GM21367 (cell line): ENCODE data around the gene FAM110D.

Experiments used
- ATAC-seq: cut with Tn5 transposase; IDR thresholded peaks from one replicate; pipeline ENCODE4 v1.9.1; 2021; ENCODE audit not compliant: unreplicated experiment

FAM110D gene

DNA sequence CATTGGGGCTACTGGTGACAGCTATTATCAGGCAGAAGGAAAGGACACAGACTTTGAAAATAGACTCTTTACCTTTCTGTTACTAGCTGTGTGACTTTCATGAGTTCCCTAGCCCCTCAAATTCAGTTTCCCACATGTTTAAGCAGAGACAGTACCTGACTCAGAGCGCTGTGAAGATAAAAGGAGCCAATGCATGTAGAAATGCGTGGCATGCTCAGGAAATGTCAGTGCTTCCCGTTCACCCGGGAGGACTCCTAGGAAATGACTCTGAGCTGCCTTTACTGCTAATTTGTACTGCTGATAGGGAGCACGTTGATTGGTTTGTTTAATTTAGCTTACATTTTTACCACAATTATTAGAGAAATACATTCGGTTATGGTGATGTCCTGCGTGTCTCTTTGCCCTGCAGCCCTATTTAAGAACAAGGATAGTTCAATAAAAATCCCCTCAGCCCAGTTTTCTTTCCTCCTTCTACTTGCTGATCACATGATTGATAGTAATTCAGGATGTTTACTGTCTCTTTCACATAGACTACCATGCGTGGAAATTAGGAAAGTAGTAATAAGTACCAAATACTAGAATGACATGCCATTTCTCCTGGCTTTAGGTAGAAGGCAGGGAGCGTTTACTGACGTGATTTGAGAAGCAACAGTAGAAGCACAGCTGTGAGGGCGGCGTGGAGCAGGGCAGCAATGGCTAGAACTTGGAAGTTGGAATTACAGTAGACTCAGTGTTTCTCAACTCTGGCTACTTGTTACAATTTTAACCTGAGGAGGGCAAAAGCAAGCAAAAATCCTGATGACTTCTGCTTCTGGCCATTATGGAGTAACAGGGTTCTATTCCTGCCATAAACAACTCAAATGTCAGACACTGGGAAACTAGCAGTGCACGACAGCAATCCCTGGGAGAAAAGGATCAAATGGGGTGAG, 31.4 kb upstream of the FAM110D start:
- ATAC-seq: no peak

DNA sequence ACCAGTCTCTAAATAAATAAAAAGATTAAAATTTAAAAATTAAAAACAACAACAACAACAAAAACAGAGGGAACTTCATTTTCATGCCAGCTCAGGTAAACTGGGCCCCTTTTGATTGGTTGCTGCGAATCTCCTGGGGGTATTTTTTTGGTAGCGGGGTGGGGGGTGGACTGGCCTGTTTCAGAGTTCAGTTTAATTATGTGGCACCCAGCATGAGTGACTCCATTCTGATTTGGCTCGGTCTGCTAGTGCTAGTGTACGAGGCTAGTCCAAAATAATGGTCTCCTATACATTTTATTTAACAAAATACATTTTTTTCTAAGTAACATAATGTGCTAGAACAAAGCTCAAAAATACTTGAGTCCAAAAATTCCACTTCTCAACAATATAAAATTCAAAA, 29.1 kb upstream of the FAM110D start:
- no peak for ATAC-seq

GRCh38 chr1:26130695-26131094, 28.2 kb upstream of the FAM110D start:
- ATAC-seq: no peak

DNA sequence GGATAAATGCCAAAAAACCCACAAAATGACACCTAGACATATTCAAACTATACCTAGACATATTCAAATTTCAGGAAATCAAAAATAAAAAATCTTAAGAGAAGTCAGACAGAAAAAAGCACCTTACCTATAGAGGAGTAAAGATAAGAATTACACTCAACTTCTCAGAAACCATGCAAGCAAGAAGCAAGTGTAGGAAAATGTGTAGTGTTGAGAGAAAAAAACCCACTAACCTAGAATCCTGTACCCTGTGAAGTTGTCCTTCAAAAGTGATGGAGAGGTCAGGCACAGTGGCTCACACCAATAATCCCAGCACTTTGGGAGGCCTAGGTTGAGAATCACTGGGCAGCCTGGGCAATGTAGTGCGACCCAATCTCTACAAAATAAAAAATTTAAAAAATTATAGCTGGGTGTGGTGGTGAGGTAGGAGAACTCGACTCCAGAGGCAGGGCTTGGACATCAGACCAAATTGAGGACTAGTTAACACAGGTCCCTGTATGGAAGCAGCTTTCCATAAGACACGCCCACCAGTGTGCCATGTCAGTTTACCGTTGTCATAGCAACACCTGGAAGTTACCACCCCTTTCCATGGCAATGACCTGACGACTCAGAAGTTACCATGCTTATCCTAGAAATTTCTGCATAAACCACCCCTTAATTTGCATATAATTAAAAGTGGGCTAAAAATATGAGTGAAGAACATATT, 26.6 kb upstream of the FAM110D start:
- no peak for ATAC-seq

DNA sequence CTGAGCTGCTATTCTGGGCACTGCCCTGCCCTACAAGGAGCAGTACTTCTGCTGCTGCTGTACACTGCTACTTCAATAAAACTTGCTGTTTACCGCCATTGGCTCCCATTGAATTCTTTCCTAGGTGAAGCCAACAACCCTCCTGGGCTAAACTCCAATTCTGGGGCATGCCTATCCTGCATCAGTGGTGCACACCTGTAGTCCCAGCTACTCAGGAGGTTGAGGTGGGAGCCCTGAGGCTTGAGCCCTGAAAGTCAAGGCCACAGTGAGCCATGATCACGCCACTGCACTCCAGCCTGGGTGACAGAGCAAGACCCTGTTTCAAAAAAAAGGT, 26.1 kb upstream of the FAM110D start:
- ATAC-seq: no peak

DNA sequence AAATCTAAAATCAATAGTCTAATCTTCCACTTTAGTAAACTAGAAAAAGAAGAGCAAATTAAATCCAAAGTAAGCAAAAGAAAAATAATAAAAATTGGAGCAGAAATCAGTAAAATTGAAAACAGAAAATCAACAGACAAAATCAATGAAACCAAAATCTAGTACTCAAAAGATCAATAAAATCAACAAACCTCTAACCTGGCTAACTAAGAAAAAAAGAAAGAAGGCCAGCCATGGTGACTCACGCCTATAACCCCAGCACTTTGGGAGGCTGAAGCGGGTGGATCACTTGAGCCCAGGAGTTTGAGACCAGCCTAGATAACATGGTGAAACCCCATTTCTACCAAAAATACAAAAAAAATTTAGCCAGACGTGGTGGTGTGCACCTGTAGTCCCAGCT, 24.4 kb upstream of the FAM110D start:
- ATAC-seq: no peak

GRCh38 chr1:26138974-26139558, 19.8 kb upstream of the FAM110D start:
- ATAC-seq: no peak

DNA sequence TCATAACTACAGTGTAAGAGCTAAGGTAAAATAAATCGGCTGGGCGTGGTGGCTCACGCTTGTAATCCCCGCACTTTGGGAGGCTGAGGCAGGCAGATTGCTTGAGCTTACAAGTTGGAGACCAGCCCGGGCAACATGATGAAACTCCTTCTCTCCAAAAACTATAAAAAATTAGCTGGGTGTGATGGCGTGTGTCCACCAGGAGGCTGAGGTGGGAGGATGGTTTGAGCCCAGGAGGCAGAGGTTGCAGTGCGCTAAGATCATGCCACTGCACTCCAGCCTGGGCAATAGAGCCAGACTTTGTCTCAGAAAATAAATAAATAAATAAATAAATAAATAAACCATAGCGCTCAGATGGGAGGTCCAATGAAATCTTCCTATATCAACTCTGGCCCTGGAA, 16.7 kb upstream of the FAM110D start:
- no peak for ATAC-seq

DNA sequence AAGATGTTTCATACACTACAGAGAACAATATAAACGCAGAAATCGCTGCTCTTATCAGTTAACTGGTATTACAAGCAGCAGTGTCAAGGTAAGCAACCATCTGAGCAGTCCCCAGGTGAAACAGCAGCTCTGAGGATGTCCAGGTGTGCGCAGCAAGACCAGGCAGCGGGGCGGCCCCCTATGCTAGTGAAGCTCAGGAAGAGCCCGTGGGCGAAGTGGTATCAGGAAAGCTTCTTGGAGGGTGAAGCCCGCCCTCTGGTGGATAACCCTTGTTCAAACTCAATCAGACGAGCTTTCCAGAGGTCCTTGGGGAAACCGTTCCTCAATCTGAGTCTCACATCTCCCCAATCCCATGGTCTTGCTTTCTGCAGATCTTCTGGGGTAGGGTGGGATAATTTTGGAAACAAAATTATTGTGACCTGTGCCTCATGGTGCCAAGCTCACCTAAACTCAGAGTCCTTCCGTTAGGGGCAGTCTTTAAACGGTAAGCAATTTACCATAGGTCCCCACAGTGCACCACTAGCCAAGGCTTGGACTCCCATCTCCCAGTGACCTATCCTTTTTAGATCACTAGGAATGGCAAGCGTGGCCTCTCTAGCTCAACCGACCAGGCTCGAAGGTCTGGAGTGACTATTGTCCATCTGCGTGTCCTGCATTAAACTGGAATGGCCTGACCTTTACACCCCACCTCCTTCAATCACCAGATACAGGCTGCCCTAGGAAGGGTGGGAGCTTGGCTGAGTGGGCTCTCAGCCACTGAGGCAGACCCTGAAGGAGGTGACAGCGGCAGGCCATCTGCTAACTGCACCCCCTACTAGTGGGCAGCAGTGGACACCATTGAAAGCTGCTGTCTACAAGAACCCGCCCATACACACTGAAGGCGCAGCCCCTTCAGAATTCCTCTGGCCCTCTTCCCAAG, 13.6 kb upstream of the FAM110D start:
- ATAC-seq: no peak

GRCh38 chr1:26145960-26146294, 13.0 kb upstream of the FAM110D start:
- ATAC-seq: no peak

DNA sequence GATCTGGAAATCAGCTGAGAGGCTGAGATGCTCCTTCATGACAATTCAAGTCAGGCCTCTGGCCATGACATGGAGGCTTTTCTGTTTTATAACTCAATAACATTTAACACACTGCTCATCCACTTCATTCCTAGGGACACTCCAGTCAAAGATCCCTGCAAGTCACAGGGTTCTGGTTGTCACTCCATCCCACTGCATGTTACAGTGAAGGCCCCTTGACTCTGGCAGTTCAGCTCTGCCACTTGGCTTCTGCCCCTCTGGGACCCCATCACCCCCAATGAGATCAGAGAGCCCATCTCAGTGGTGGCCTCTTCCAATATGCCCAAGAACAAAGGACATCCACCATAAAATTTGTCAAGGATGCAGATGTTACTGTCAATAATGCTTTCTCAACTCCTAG, 10.0 kb upstream of the FAM110D start:
- ATAC-seq: no peak

GRCh38 chr1:26153966-26154532, 4.8 kb upstream of the FAM110D start:
- ATAC-seq: no peak

DNA sequence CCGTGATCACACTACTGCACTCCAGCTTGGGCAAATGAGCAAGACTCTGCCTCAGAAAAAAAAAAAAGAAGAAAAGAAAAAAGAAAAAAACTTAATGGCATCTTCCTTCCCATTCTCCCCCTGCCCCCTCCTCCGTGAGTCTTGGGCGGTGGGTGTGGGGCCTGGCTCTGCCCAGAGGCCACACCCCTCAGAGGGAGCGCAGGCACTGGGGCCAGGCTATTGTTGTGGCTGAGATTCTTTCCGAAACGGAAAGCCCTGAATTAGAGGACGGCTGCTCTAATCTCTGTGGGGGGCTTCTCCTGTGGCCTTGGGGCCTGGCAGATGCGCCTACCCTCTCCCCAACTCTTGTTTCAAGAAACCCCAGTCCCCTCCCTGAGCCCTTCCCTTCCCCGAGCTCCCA, 4.1 kb upstream of the FAM110D start:
- no peak for ATAC-seq

DNA sequence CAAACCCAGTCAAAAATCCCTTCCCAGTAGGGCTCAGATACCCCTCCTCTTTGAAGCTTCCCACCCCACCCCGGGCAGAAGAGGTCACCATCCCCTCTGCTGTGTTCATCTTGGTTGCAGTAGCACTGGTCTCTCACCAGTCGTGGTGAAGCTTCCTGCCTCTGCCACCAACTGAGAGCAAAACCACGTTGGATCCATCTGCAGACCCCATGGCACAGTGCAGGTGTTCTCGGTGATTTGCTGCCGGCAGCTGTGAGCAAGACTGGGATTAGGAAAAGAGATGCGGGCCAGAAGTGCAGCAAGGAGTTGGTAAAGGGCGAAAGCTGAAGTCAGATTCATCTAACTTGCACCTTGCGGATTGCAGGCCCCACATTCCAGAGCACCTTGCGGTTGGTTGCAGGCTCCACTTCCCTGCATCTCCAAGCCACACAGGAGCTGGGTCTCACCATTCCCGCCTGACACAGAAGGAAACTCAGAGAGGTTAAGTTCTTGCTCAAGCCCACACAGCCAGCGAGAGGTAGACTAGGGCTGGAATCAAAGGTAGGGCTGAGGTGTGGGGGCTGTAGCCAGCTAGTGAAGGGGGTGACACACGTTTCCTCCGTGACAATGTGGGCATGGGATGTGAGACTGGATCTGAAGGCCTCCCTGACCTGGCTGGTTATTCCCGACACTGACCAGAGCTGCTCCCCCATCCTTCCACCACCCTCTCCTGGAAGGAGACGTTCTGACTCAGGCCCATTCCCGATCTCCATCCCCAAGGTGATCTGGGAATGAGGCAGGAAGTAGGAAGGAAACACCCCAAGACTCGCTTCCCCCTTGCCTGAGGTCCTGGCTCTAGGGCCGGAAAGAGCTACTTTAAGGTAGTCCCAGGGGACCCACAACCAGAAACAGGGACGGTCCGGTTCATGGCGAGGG, 3.3 kb upstream of the FAM110D start:
- no peak for ATAC-seq

DNA sequence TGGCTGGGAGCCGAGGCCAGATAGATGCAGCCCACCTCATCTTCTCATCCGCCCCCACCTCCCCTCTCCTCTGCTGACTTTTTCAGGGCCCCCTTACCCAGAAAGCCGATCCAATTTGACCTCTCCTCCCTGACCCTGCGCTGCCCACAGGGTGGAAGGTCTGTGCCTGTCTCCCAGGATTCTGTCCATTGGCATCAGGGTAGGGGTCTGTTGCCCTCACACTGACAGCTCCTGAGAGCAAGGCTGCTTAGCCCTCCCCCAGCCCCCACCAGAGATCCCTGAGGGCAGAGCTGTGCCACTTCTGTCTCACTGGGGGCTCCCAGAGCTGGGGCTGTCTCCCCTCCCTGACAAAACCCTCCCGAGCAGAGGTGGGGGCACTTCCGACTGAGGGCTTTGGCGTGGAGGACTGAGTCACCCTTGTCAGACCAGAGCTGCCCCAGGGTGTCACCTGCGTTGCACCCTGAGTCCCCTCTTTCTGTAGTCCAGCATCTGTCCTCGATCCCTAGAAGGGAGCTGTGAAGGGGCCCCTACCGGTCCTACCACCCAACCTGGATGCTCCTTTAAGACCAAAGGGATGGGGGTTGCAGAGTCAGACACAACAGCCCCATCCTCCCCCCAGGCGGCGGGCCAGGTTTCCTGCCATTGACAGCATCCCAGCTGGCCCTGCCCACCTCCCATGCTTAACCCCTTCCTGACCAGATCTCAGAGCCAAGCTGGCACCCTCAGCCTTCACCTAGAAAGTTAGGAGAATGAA, 2.4 kb upstream of the FAM110D start:
- no peak for ATAC-seq

DNA sequence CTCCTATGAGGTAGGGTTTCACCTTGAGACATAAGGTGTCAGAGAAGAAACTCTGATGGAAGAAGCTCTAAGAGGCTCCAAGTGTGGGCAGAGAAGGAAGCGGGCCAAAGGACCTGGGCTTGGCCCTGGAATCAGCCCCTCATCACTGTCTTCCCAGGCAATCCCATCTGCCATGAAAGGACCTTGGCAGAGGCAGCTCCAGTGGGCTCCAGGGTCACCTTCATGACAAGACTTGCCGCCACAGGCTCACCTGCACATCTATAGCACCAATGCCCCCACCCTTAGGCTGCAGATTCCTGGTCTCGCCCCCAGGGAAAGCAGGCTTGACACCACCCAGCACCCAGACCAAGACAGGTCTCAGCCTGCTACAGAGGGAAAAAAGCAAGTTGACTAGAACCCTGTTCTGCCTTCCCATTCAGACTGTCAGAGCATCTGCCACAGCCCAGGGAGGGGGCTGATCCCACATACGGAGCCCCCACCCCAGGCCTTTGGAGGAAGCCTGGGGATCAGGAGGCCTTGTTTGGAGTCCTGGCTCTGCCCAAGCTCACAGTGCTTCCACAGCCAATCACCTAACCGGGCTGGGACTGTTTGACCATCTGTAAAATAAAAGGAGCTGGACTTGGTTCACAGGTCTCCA, 490 bp upstream of the FAM110D start:
- no peak for ATAC-seq

GRCh38 chr1:26159743-26160039, 812 bp downstream of the FAM110D start:
- ATAC-seq: no peak

DNA sequence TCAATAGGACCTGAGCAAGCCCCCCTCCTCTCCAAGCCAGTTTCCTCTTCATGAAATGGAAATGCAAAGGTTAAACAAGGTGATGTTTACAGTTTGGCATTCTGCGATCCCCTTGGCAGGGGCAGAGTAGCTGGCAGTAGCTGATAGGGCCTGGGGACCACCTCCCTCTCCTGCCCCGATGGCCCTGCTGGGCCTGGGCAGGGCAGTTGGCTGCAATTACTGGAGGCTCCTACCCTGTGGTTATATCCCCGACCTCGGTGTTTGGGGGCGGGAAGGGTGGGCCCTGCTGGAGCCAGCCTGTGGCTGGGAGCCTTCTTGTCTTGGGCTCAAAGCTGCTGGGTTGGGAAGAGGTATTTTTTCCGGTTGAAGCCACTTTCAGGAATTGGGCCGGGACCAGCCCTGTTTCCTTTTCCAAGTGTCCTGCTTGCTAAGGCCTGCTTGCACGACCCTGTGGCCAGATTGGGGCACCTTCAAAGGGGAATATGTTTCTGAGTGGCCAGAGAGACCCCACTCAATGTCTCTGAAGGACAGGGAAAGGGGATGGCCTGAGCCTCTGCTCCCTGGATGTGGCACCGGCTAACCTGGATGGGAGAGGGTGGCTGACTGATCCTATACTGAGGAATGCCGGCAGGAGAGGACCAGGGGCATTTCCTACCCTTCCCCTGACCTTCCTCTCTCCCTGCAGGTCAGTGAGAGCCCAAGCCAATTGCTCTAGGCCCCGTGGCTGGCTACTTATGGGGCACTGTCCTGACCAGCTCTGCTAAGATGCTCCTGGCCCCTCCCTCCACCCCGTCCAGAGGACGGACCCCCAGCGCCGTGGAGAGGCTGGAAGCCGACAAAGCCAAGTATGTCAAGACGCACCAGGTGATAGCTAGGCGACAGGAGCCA, 1.9 kb downstream of the FAM110D start:
- ATAC-seq: no peak
